ENCODE data around the gene EIF4G2. TPM values are rescaled to one million over a fixed set of nuclear protein-coding genes. Genes with fewer than 3 reads are reported as not detected.

The EIF4G2 gene
- total RNA-seq, 1 experiment from 2014 or later: 999 TPM

DNA sequence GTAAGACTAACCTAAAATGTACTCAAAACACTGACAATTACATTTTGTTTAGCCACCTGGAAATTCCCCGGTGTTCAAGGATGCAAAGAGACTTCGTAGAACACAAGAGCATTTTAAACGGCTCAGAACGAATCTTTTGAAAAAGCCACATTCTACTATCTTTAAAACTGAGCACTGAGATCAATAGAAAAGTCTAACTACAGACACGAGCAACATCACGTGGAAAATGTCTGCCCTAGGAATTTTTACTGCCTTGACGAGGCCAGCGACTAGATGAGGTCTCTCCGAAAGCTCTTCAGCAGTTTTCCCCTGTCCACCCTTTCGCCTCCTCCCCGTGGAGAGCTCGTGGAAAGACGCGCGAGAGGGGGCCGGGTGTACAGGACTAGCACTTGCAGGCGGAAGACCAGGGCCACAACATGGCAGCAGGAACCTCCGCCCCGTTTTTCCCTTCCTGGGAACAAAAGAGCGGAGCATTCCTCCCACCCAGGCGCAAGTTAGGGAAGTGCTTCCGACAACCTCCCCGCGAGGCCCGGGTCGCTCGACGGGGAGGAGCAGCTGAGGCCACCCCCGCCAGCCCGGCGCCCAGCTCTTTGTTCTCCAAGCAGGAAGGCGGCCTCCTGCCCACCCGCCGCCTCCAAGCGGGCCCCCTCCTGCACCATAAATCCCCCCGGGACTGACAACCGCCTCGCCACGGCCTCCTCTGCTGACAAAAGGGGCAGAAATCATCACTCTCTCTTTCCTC lies 1.1 kb downstream of the EIF4G2 start:
- peak; percentile 25 for DNase-seq
- CTCF ChIA-PET: no interaction called here
- Histone ChIP-seq H3K9ac (ENCODE audit: low read length) (peak overlapping the region; percentile 97), H3K9me3 (ENCODE audit: low read length) (no peaks in the 10 kb centered on the region), H3K4me2 (ENCODE audit: low read length) (peak overlapping the region; percentile 92), H3K27me3 (ENCODE audit: low read length) (no peaks in the 10 kb centered on the region), H3K27ac (ENCODE audit: low read length) (peak overlapping the region; percentile 95), H2AFZ (ENCODE audit: low read length) (no peak overlapping the region), H3K79me2 (ENCODE audit: low read length) (peaks cover 89% of the 10 kb centered on the region), H3F3A (ENCODE audit: low read length, unreplicated experiment) (peaks cover 14% of the 10 kb centered on the region), H3K4me3 (ENCODE audit: low read length) (peak overlapping the region; percentile 92), H3K4me1 (ENCODE audit: insufficient read depth, low read length) (peaks cover 43% of the 10 kb centered on the region), H3K36me3 (ENCODE audit: low read depth, low read length) (peaks cover 50% of the 10 kb centered on the region), H3K9me2 (replicated peaks; ENCODE audit: low read length) (no peaks in the 10 kb centered on the region), H4K20me1 (ENCODE audit: low read length) (peaks cover 54% of the 10 kb centered on the region)
- no peak for ATAC-seq
- no TSS peak for BruUV-seq (replicated peaks)
- intact Hi-C loops (cut with micrococcal nuclease): loop anchor here (2.0 kb wide), 1 partner anchor 123 kb away; no protein-coding TSS in a partner anchor
- POLR2A ChIA-PET (ENCODE audit: unreplicated experiment): interaction anchor here (1.3 to 3.0 kb wide), 2 partner anchors 50 to 92 kb away, joined by 6 to 26 read pairs; partner anchors contain the start of gene ZBED5
- TF ChIP-seq, protein P1, sequence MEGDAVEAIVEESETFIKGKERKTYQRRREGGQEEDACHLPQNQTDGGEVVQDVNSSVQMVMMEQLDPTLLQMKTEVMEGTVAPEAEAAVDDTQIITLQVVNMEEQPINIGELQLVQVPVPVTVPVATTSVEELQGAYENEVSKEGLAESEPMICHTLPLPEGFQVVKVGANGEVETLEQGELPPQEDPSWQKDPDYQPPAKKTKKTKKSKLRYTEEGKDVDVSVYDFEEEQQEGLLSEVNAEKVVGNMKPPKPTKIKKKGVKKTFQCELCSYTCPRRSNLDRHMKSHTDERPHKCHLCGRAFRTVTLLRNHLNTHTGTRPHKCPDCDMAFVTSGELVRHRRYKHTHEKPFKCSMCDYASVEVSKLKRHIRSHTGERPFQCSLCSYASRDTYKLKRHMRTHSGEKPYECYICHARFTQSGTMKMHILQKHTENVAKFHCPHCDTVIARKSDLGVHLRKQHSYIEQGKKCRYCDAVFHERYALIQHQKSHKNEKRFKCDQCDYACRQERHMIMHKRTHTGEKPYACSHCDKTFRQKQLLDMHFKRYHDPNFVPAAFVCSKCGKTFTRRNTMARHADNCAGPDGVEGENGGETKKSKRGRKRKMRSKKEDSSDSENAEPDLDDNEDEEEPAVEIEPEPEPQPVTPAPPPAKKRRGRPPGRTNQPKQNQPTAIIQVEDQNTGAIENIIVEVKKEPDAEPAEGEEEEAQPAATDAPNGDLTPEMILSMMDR (conservative IDR thresholded peaks at IDR 0.05; ENCODE audit: low read depth, low read length): no peak
- no peak for TF ChIP-seq EZH2 (IDR thresholded peaks at IDR 0.05; ENCODE audit: low read length, unreplicated experiment)
- no peak for TF ChIP-seq EZH2phosphoT487 (IDR thresholded peaks at IDR 0.05; ENCODE audit: borderline replicate concordance, low read length)

DNA sequence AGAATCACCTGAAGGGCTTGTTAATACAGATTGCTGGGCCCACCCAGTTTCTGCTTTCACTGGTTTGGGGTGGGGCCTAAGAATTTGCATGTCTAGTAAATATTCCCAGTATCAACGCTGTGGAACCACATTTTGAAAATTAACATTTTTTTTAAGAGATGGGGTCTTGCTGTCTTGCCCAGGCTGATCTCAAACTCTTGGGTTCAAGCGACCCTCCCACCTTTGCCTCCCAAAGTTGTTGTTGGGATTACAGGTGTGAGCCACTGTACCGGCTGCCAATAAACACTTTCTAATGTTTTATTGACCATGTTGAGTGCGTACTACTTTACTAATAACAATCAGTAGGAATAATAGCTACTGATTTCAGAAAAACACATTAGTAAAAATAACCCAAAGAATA lies 2.5 kb downstream of the EIF4G2 start:
- peaks cover 29% of the 10 kb centered on the region for H3K4me1 ChIP-seq (ENCODE audit: insufficient read depth, low read length)
- ATAC-seq (no peak), DNase-seq (no peak)
- POLR2A ChIA-PET (ENCODE audit: unreplicated experiment): no interaction called here
- no peaks in the 10 kb centered on the region for H3K9me3 ChIP-seq (ENCODE audit: low read length)
- CTCF ChIA-PET: no interaction called here
- TF ChIP-seq EZH2phosphoT487 (IDR thresholded peaks at IDR 0.05; ENCODE audit: borderline replicate concordance, low read length) (no peak), EZH2 (IDR thresholded peaks at IDR 0.05; ENCODE audit: low read length, unreplicated experiment) (no peak)
- TF ChIP-seq, protein P1 (conservative IDR thresholded peaks at IDR 0.05; ENCODE audit: low read depth, low read length): no peak
- intact Hi-C loops (cut with micrococcal nuclease): no loop called here
- no peaks in the 10 kb centered on the region for H3K27me3 ChIP-seq (ENCODE audit: low read length)
- H3K27ac ChIP-seq (ENCODE audit: low read length): no peak overlapping the region
- H3K4me2 ChIP-seq (ENCODE audit: low read length): peak overlapping the region; percentile 92
- H2AFZ ChIP-seq (ENCODE audit: low read length): no peak overlapping the region
- H3K4me3 ChIP-seq (ENCODE audit: low read length): peak overlapping the region; percentile 92
- H3K9ac ChIP-seq (ENCODE audit: low read length): peak overlapping the region; percentile 97; the same call in 1 of the 2 replicates
- H3K9me2 ChIP-seq (replicated peaks; ENCODE audit: low read length): no peaks in the 10 kb centered on the region
- peaks cover 97% of the 10 kb centered on the region for H3K79me2 ChIP-seq (ENCODE audit: low read length)
- peaks cover 14% of the 10 kb centered on the region for H3F3A ChIP-seq (ENCODE audit: low read length, unreplicated experiment)
- no TSS peak for BruUV-seq (replicated peaks)
- peaks cover 64% of the 10 kb centered on the region for H3K36me3 ChIP-seq (ENCODE audit: low read depth, low read length)
- H4K20me1 ChIP-seq (ENCODE audit: low read length): peaks cover 66% of the 10 kb centered on the region

DNA sequence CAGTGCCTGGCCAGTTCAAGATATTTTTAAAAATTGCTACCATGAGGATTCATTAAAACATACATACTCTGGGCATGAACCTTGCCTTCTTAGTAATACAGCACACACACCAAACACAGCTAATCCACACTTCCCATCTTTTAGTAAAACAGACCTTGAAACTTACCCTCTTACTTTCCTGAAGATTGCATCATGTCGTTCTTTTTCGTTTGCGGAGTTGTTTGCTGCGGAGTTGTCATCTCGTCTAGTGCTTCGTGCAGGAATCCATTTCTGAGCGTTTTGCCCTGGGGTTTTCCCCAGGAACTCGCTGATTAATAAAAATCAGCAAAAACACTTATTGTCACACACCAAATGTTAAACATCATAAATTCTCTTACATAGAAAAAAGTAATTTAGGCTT lies 3.0 kb downstream of the EIF4G2 start:
- Histone ChIP-seq H3K36me3 (ENCODE audit: low read depth, low read length) (peaks cover 69% of the 10 kb centered on the region), H2AFZ (ENCODE audit: low read length) (no peak overlapping the region), H3K4me2 (ENCODE audit: low read length) (peak overlapping the region; percentile 92), H3K27me3 (ENCODE audit: low read length) (no peaks in the 10 kb centered on the region), H3K9me2 (replicated peaks; ENCODE audit: low read length) (no peaks in the 10 kb centered on the region), H3K9ac (ENCODE audit: low read length) (no peak overlapping the region), H3K79me2 (ENCODE audit: low read length) (peaks cover 94% of the 10 kb centered on the region), H3K4me3 (ENCODE audit: low read length) (peak overlapping the region; percentile 92), H3K9me3 (ENCODE audit: low read length) (no peaks in the 10 kb centered on the region), H3K27ac (ENCODE audit: low read length) (no peak overlapping the region), H3K4me1 (ENCODE audit: insufficient read depth, low read length) (peaks cover 26% of the 10 kb centered on the region), H4K20me1 (ENCODE audit: low read length) (peaks cover 69% of the 10 kb centered on the region), H3F3A (ENCODE audit: low read length, unreplicated experiment) (peaks cover 16% of the 10 kb centered on the region)
- CTCF ChIA-PET: no interaction called here
- TF ChIP-seq EZH2phosphoT487 (IDR thresholded peaks at IDR 0.05; ENCODE audit: borderline replicate concordance, low read length): no peak
- TF ChIP-seq, protein P1 (conservative IDR thresholded peaks at IDR 0.05; ENCODE audit: low read depth, low read length): no peak
- TF ChIP-seq EZH2 (IDR thresholded peaks at IDR 0.05; ENCODE audit: low read length, unreplicated experiment): no peak
- POLR2A ChIA-PET (ENCODE audit: unreplicated experiment): no interaction called here
- intact Hi-C loops (cut with micrococcal nuclease): no loop called here
- ATAC-seq (no peak), DNase-seq (no peak)
- no TSS peak for BruUV-seq (replicated peaks)

All from PC-3 (cell line).